ENCODE data around the gene TLX1.

The TLX1 gene

DNA sequence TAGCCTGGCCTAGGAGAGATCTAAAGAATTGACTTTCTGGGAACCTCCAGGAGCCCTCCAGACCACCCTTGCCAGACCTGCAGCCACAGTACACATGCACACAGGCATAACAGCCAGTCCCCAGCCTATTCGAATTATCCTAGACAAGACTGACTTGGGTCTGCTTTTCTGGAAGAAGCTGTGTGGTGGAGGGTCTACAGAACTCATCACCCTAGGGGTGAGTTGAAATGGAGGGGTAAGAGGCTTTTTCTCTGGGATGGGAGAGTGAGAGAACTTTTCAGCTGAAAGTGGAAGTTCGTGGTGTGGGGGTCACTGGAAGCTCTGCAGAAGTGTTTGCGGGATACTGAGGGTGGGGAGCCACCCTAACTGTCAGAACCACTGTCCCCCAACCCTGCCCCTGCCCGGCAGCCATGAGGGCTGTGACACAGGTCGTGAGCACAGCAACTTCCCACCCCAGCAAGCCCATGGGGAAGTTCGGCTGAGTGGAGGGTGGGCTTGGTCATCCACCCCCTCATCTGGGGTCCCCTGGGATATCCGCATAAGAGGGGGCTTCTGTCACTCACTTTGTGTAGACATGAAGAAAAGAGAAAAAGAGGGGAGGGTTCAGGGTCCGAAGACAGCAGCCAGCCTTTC, 7.8 kb downstream of the TLX1 start:
- Histone ChIP-seq H4K20me1 (ENCODE audit: insufficient read depth, low read length) (no peaks in the 10 kb centered on the region), H3K9me3 (ENCODE audit: low read length) (no peaks in the 10 kb centered on the region), H3F3A (ENCODE audit: insufficient read depth, low read length) (no peaks in the 10 kb centered on the region), H3K27me3 (ENCODE audit: insufficient read depth, low read length) (no peaks in the 10 kb centered on the region), H3K4me3 (ENCODE audit: low read depth, low read length, poor library complexity, severe bottlenecking) (no peak overlapping the region), H3K4me2 (ENCODE audit: low read length) (no peak overlapping the region), H3K36me3 (ENCODE audit: insufficient read depth, low read length) (no peaks in the 10 kb centered on the region), H3K79me2 (ENCODE audit: insufficient read depth, low read length) (no peaks in the 10 kb centered on the region), H3K9ac (ENCODE audit: low read length) (no peak overlapping the region), H3K4me1 (ENCODE audit: insufficient read depth, low read length, severe bottlenecking) (no peaks in the 10 kb centered on the region), H3K9me2 (ENCODE audit: low read depth, low read length) (no peaks in the 10 kb centered on the region), H2AFZ (ENCODE audit: low read length) (no peak overlapping the region), H3K27ac (ENCODE audit: low read depth, low read length, poor library complexity, severe bottlenecking) (no peak overlapping the region)
- TF ChIP-seq, protein P1, sequence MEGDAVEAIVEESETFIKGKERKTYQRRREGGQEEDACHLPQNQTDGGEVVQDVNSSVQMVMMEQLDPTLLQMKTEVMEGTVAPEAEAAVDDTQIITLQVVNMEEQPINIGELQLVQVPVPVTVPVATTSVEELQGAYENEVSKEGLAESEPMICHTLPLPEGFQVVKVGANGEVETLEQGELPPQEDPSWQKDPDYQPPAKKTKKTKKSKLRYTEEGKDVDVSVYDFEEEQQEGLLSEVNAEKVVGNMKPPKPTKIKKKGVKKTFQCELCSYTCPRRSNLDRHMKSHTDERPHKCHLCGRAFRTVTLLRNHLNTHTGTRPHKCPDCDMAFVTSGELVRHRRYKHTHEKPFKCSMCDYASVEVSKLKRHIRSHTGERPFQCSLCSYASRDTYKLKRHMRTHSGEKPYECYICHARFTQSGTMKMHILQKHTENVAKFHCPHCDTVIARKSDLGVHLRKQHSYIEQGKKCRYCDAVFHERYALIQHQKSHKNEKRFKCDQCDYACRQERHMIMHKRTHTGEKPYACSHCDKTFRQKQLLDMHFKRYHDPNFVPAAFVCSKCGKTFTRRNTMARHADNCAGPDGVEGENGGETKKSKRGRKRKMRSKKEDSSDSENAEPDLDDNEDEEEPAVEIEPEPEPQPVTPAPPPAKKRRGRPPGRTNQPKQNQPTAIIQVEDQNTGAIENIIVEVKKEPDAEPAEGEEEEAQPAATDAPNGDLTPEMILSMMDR (IDR thresholded peaks at IDR 0.05; ENCODE audit: low read length) = no peak
- TF ChIP-seq EZH2 (IDR thresholded peaks at IDR 0.05; ENCODE audit: borderline replicate concordance, low read length) = no peak

DNA sequence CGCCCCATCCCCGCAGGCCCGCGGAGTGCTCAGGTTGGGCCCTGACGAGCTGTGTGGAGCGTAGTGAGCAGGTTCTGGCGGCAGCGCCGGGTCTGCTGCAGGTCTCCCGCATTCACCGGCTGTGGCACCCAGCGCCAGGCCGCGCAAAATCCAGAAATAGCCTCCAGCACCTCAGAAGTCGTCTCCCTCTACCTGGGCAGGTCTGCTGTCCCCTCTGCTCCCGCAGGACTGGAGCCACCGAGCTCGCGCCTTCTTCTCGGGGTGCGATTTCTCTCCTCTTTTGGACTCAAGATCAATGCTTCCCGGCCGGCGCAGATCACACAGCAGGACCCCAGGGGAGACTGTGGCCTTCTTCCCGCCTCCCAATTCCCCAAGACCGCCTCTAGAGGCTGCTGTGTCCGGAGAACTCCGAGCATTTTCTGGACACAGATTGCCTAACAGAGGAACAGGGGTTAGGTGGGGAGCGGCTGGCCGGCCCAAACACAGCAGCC, 8.4 kb downstream of the TLX1 start:
- H3K27ac ChIP-seq (ENCODE audit: low read depth, low read length, poor library complexity, severe bottlenecking) = no peak overlapping the region
- H3K27me3 ChIP-seq (ENCODE audit: insufficient read depth, low read length) = no peaks in the 10 kb centered on the region
- no peak overlapping the region for H3K4me3 ChIP-seq (ENCODE audit: low read depth, low read length, poor library complexity, severe bottlenecking)
- no peak overlapping the region for H3K9ac ChIP-seq (ENCODE audit: low read length)
- no peaks in the 10 kb centered on the region for H3F3A ChIP-seq (ENCODE audit: insufficient read depth, low read length)
- no peak overlapping the region for H2AFZ ChIP-seq (ENCODE audit: low read length)
- H3K9me2 ChIP-seq (ENCODE audit: low read depth, low read length) = no peaks in the 10 kb centered on the region
- H3K36me3 ChIP-seq (ENCODE audit: insufficient read depth, low read length) = no peaks in the 10 kb centered on the region
- H3K79me2 ChIP-seq (ENCODE audit: insufficient read depth, low read length) = no peaks in the 10 kb centered on the region
- H3K4me1 ChIP-seq (ENCODE audit: insufficient read depth, low read length, severe bottlenecking) = no peaks in the 10 kb centered on the region
- no peaks in the 10 kb centered on the region for H3K9me3 ChIP-seq (ENCODE audit: low read length)
- H4K20me1 ChIP-seq (ENCODE audit: insufficient read depth, low read length) = no peaks in the 10 kb centered on the region
- H3K4me2 ChIP-seq (ENCODE audit: low read length) = no peak overlapping the region
- no peak for TF ChIP-seq EZH2 (IDR thresholded peaks at IDR 0.05; ENCODE audit: borderline replicate concordance, low read length)
- TF ChIP-seq, protein P1 (IDR thresholded peaks at IDR 0.05; ENCODE audit: low read length) = no peak

DNA sequence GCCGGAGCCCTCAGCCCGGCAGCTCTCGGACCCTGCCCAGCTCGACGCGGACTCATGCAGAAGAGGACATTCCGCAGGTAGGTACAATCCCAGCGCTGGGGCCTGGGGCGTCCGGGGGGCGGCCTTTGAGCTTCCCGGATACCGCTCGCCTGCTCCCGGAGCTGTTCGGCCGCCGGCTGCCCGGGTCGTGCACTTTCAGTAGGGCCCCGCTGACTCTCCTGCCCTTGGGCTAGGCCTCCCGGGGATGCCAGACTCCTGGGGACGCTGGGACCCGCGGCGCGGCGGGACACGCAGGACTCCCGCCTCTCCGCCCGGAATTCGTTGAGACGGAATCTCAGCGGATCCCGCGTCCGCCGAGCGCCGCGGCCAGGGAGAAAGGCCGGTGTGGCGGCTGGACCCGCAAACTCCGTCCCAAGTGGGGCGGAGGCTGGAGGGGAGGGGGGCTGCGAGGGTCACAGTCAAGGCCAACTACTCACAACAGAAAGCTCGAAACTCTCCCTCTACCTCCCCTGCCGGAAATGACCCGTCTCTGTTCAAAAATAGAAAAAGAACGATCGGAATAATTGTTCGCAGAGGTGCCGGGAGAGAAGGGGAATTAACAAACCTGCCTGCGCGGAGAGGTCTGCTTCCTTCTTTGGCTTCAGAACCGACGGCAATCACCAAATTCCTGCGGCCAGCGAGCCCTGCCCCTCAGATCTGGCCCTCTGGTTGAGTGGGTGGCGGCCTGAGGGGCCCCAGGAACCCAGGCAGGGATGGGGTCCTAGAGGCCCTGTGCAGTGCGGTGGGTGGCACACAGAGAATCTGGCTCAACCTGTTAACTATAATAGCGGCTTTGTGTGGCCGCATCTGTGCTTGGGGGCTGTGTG, 9.2 kb downstream of the TLX1 start:
- no peak overlapping the region for H3K27ac ChIP-seq (ENCODE audit: low read depth, low read length, poor library complexity, severe bottlenecking)
- H3K4me2 ChIP-seq (ENCODE audit: low read length) = no peak overlapping the region
- H3K9ac ChIP-seq (ENCODE audit: low read length) = no peak overlapping the region
- no peaks in the 10 kb centered on the region for H3K27me3 ChIP-seq (ENCODE audit: insufficient read depth, low read length)
- H3K9me2 ChIP-seq (ENCODE audit: low read depth, low read length) = no peaks in the 10 kb centered on the region
- no peaks in the 10 kb centered on the region for H3K9me3 ChIP-seq (ENCODE audit: low read length)
- no peaks in the 10 kb centered on the region for H3K79me2 ChIP-seq (ENCODE audit: insufficient read depth, low read length)
- TF ChIP-seq, protein P1 (IDR thresholded peaks at IDR 0.05; ENCODE audit: low read length) = no peak
- no peak for TF ChIP-seq EZH2 (IDR thresholded peaks at IDR 0.05; ENCODE audit: borderline replicate concordance, low read length)
- no peaks in the 10 kb centered on the region for H3F3A ChIP-seq (ENCODE audit: insufficient read depth, low read length)
- H3K4me3 ChIP-seq (ENCODE audit: low read depth, low read length, poor library complexity, severe bottlenecking) = no peak overlapping the region
- H4K20me1 ChIP-seq (ENCODE audit: insufficient read depth, low read length) = no peaks in the 10 kb centered on the region
- no peak overlapping the region for H2AFZ ChIP-seq (ENCODE audit: low read length)
- H3K36me3 ChIP-seq (ENCODE audit: insufficient read depth, low read length) = no peaks in the 10 kb centered on the region
- H3K4me1 ChIP-seq (ENCODE audit: insufficient read depth, low read length, severe bottlenecking) = no peaks in the 10 kb centered on the region

Measured in OCI-LY1 (cell line).